HFFc6 (cell line): ENCODE measurements around the gene C17orf67. TPM values are rescaled to one million over a fixed set of nuclear protein-coding genes. Genes with fewer than 3 reads are reported as not detected.

Source experiments
- DNase-seq: peaks from one replicate; pipeline ENCODE4 v3.0.0-alpha.2; 2018
- H3K27ac Mint-ChIP-seq: 2 replicates; pipeline ENCODE4 v1.8.0; 2020; ENCODE audit warnings: mild to moderate bottlenecking, mixed read lengths
- H3K27me3 Mint-ChIP-seq: 2 replicates; pipeline ENCODE4 v1.8.0; 2021; ENCODE audit warnings: mild to moderate bottlenecking, moderate library complexity, mixed read lengths; ENCODE audit not compliant: insufficient read depth
- H3K36me3 Mint-ChIP-seq: 2 replicates; pipeline ENCODE4 v1.8.0; 2021; ENCODE audit warnings: low read depth, mixed read lengths
- H3K4me1 Mint-ChIP-seq: 2 replicates; pipeline ENCODE4 v1.8.0; 2020; ENCODE audit warnings: low read depth, mixed read lengths
- H3K4me3 Mint-ChIP-seq: 2 replicates; pipeline ENCODE4 v1.8.0; 2020; ENCODE audit warnings: mild to moderate bottlenecking, moderate library complexity, mixed read lengths
- H3K9me3 Mint-ChIP-seq: 2 replicates; pipeline ENCODE4 v1.8.0; 2020; ENCODE audit warnings: mild to moderate bottlenecking, mixed read lengths
- total RNA-seq, 6 experiments: library from RNA; stranded (reverse); fragmentation: NEBNext Ultra II Directional; extraction: Animal tissue kit (Norgen Biotek cat#: 25700); gene quantifications; 2 replicates in 1 of 6; 3 replicates in 5 of 6; pipeline ENCODE4 v1.2.3, GENCODE V29; 2021
- TF ChIP-seq, protein P1 (sequence below): fragments of 200-600 bp; sonication (generic); IDR thresholded peaks from 2 replicates; pipeline ENCODE4 v1.5.0; 2021; ENCODE audit warnings: antibody characterized with exemption, mild to moderate bottlenecking

C17orf67 gene
- total RNA-seq, 6 experiments from 2014 or later = 1.5 to 2.3 (median 1.9) TPM

DNA sequence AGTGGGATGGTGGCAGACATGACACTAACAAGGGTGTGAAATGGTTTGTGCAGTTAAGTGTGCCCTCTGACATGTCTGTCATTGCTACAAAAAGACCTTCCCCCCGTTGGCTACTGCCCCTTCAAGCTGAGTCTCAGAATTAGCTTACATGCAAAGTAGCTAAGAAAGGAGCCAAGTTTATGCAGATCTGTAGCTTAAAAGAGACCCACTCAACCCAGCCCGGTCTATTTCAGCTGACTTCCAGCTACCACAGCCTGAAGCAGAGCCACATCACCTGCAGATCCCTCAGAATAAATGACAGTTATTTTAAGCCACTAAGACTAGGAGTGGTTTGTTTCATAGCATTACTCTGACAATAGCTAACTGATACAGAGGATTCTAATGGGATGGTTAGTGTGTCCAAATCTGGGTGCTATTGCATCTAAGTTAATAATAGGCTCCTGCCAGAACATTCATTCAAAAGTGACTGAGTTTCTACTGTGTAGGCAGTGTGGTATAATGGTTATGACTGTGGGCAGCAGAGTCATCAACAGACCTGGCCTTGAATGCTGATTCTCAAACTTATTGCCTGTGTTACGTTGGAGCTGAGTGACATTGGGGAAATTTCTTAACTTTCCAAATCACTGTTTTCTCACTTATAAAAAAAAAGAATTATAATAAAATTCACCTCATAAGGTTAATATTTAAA, 11.7 kb downstream of the C17orf67 start:
- TF ChIP-seq, protein P1, sequence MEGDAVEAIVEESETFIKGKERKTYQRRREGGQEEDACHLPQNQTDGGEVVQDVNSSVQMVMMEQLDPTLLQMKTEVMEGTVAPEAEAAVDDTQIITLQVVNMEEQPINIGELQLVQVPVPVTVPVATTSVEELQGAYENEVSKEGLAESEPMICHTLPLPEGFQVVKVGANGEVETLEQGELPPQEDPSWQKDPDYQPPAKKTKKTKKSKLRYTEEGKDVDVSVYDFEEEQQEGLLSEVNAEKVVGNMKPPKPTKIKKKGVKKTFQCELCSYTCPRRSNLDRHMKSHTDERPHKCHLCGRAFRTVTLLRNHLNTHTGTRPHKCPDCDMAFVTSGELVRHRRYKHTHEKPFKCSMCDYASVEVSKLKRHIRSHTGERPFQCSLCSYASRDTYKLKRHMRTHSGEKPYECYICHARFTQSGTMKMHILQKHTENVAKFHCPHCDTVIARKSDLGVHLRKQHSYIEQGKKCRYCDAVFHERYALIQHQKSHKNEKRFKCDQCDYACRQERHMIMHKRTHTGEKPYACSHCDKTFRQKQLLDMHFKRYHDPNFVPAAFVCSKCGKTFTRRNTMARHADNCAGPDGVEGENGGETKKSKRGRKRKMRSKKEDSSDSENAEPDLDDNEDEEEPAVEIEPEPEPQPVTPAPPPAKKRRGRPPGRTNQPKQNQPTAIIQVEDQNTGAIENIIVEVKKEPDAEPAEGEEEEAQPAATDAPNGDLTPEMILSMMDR = no peak
- Mint-ChIP-seq H3K36me3 (no peaks in the 10 kb centered on the region; the same call in 1 of the 2 replicates), H3K4me1 (peaks cover 7% of the 10 kb centered on the region), H3K27me3 (peaks cover 3% of the 10 kb centered on the region; the same call in 1 of the 2 replicates), H3K9me3 (no peaks in the 10 kb centered on the region), H3K4me3 (no peak overlapping the region), H3K27ac (no peak overlapping the region)
- no peak for DNase-seq

DNA sequence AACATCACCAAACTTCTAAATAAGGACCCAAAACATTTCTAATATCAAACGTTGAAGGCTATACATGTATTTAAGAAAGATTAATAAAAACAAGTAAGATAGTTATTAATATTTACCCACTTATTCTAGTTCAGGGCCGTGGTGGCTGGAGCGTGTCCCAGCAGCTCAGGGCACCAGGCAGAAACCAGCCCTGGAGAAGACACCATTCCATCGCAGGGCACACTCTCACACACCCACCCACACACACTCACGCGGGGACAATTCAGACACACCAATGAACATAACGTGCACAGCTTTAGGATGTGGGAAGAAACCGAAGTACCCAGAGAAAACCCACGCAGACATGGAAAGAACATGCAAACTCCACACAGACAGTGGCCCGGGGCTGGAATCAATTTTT, 13.5 kb downstream of the C17orf67 start:
- TF ChIP-seq, protein P1 = no peak
- Mint-ChIP-seq H3K9me3 (no peaks in the 10 kb centered on the region), H3K4me3 (no peak overlapping the region)

DNA sequence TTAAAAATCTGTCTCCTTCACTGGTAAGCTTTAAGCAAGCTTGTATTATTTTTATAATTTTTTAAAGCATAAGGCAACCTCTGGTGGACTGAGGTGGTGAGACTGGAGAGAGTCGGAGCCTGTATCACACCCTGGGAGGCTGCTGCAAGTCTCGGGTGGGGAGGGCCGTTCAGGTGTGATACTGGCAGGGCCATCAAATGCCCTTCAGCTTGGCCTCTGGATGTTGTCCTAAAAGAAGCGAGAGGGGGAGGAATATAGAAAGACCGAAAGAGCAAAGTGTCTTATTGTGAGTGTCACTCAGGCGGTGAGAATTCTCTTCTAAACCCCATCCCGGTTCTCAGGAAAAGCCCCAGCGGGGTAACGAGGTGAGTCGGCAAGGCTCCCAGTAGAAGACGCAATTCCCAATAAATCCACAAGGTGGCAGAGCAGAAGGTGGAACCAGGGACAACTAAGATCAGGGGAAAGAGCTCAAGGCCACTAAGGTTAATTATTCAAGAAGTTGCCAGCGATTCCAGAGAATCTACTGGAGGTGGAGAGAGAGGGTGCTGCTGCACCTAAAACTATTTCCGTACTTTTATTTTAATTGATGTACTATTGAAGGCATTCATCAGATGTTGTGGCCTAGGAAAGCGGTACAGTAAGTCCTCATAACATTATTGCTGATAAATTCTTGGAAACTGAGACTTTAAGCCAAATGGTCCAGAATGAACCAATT, 14.1 kb downstream of the C17orf67 start:
- Mint-ChIP-seq H3K4me3 (no peak overlapping the region; the same call in 1 of the 2 replicates), H3K36me3 (no peaks in the 10 kb centered on the region; the same call in 1 of the 2 replicates), H3K9me3 (no peaks in the 10 kb centered on the region), H3K27ac (no peak overlapping the region), H3K4me1 (peaks cover 27% of the 10 kb centered on the region), H3K27me3 (peaks cover 3% of the 10 kb centered on the region; the same call in 1 of the 2 replicates)
- TF ChIP-seq, protein P1 = peak; percentile 93
- DNase-seq = peak; percentile 59

More for the DNA sequence above, 13.5 kb downstream of the C17orf67 start:
- no peak overlapping the region for H3K27ac Mint-ChIP-seq
- peaks cover 3% of the 10 kb centered on the region; the same call in 1 of the 2 replicates for H3K27me3 Mint-ChIP-seq
- H3K36me3 Mint-ChIP-seq = no peaks in the 10 kb centered on the region; the same call in 1 of the 2 replicates
- DNase-seq = no peak
- H3K4me1 Mint-ChIP-seq = peaks cover 21% of the 10 kb centered on the region

DNA sequence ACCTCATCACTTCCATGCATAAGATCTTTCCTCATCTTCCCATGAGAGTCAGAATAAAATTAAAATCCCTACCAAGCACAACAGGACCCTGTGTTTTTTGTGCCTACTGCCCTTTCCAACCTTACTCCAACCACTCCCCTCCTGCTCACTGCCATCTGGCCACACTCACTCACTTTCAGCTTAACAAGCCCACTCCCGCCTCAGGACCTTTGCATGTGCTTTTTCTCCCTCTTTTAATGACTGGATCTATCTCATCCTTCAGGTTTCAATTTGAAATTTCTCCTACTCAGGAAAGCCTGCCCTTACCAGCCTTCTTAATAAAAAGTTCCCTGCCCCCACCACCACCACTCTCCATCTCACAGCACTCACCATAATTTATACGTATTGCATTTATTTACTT, 14.7 kb downstream of the C17orf67 start:
- Mint-ChIP-seq H3K4me3 (no peak overlapping the region), H3K36me3 (no peaks in the 10 kb centered on the region; the same call in 1 of the 2 replicates), H3K27me3 (peaks cover 3% of the 10 kb centered on the region; the same call in 1 of the 2 replicates), H3K27ac (peak overlapping the region; percentile 57; the same call in 1 of the 2 replicates), H3K9me3 (no peaks in the 10 kb centered on the region), H3K4me1 (peaks cover 29% of the 10 kb centered on the region)
- DNase-seq = no peak
- TF ChIP-seq, protein P1 = no peak

DNA sequence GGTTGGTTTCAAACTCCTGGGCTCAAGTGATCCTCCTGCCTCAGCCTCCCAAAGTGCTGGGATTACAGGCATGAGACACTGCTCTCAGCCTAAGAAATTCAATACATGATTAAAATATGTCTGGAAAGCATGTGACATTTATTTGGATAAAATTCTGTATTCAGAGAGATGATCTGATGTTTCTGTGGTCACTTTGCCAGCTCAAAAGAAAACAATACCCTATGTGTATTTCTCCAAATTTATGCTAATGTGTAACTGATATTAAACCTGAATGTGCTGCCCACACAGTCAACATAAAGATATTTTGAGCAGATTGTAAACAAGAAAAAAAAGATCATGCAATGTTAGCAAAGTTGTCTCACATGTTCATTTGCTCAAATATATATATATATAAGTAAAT, 16.7 kb downstream of the C17orf67 start:
- H3K4me1 Mint-ChIP-seq = peaks cover 29% of the 10 kb centered on the region
- TF ChIP-seq, protein P1 = no peak
- H3K27ac Mint-ChIP-seq = no peak overlapping the region
- no peaks in the 10 kb centered on the region for H3K36me3 Mint-ChIP-seq
- no peak for DNase-seq
- H3K27me3 Mint-ChIP-seq = peaks cover 3% of the 10 kb centered on the region; the same call in 1 of the 2 replicates
- no peaks in the 10 kb centered on the region for H3K9me3 Mint-ChIP-seq
- H3K4me3 Mint-ChIP-seq = no peak overlapping the region
